Mesenchymal stem cell (in vitro differentiated cells and primary cell): Measurements from ENCODE around the gene TEX10.

Experiments
- DNase-seq: peaks from one replicate; pipeline ENCODE4 v3.0.0-alpha.2; 2013
- H2AFZ ChIP-seq: one replicate; pipeline ENCODE4 v1.6.1; 2013; ENCODE audit warnings: low read depth, mild to moderate bottlenecking, control low read depth, inconsistent platforms, low read length, moderate library complexity
- H2AK5ac ChIP-seq: 2 replicates; pipeline ENCODE4 v1.6.1; 2013; ENCODE audit warnings: low read length, moderate library complexity, mild to moderate bottlenecking, inconsistent platforms; ENCODE audit not compliant: severe bottlenecking
- H2BK120ac ChIP-seq: one replicate; pipeline ENCODE4 v1.6.1; 2013; ENCODE audit warnings: low read depth, mild to moderate bottlenecking, inconsistent platforms, low read length, moderate library complexity
- H2BK12ac ChIP-seq, 2 experiments: one replicate each; pipeline ENCODE4 v1.6.1; 2013; ENCODE audit warnings: inconsistent platforms in 2 of 2, low read length in 2 of 2, mild to moderate bottlenecking in 2 of 2, moderate library complexity in 2 of 2, control low read depth in 1 of 2
- H2BK15ac ChIP-seq: one replicate; pipeline ENCODE4 v1.6.1; 2013; ENCODE audit warnings: mild to moderate bottlenecking, low read depth, inconsistent platforms; ENCODE audit not compliant: poor library complexity, severe bottlenecking
- H2BK5ac ChIP-seq: 2 replicates; pipeline ENCODE4 v1.6.1; 2013; ENCODE audit warnings: low read depth, mild to moderate bottlenecking, low read length, control low read depth, inconsistent platforms; ENCODE audit not compliant: poor library complexity, severe bottlenecking
- H3K14ac ChIP-seq, 2 experiments: one replicate each; pipeline ENCODE4 v1.6.1; 2013; ENCODE audit warnings: inconsistent platforms in 2 of 2, low read length in 2 of 2, control low read depth in 1 of 2, mild to moderate bottlenecking in 1 of 2, moderate library complexity in 1 of 2
- H3K18ac ChIP-seq, 2 experiments: one replicate each; pipeline ENCODE4 v1.6.1; 2013; ENCODE audit warnings: inconsistent platforms in 2 of 2, low read length in 2 of 2, control low read depth in 1 of 2, low read depth in 1 of 2, mild to moderate bottlenecking in 1 of 2
- H3K23ac ChIP-seq, 2 experiments: one replicate each; pipeline ENCODE4 v1.6.1; 2013; ENCODE audit warnings: inconsistent platforms in 2 of 2, low read length in 2 of 2, mild to moderate bottlenecking in 2 of 2, moderate library complexity in 2 of 2, control low read depth in 1 of 2
- H3K27ac ChIP-seq: 2 replicates; pipeline ENCODE4 v1.5.1; 2013; ENCODE audit warnings: mild to moderate bottlenecking, moderate library complexity, low read length, control low read depth, inconsistent platforms; ENCODE audit not compliant: poor library complexity, severe bottlenecking
- H3K27me3 ChIP-seq, 2 experiments: 2 replicates each; pipeline versions ENCODE4 v1.6.1 to v1.7.0; 2013; ENCODE audit warnings: low read length in 2 of 2, mild to moderate bottlenecking in 2 of 2, moderate library complexity in 2 of 2, control low read depth in 1 of 2, inconsistent platforms in 1 of 2; ENCODE audit not compliant: control insufficient read depth in 1 of 2, insufficient read depth in 1 of 2
- H3K36me3 ChIP-seq, 2 experiments: 2 replicates each; pipeline versions ENCODE4 v1.6.1 to v1.7.0; 2013; ENCODE audit warnings: low read length in 2 of 2, control low read depth in 1 of 2, inconsistent platforms in 1 of 2, low read depth in 1 of 2, mild to moderate bottlenecking in 1 of 2; ENCODE audit not compliant: insufficient read depth in 2 of 2, control insufficient read depth in 1 of 2
- H3K4ac ChIP-seq, 2 experiments: one replicate each; pipeline ENCODE4 v1.6.1; 2013; ENCODE audit warnings: inconsistent platforms in 2 of 2, low read length in 2 of 2, mild to moderate bottlenecking in 2 of 2, moderate library complexity in 2 of 2, control low read depth in 1 of 2, low read depth in 1 of 2
- H3K4me1 ChIP-seq: 2 replicates; pipeline ENCODE4 v1.6.1; 2013; ENCODE audit warnings: low read depth, low read length, control low read depth; ENCODE audit not compliant: control insufficient read depth, insufficient read depth
- H3K4me2 ChIP-seq: 2 replicates; pipeline ENCODE4 v1.6.1; 2013; ENCODE audit warnings: low read length, mild to moderate bottlenecking, inconsistent platforms; ENCODE audit not compliant: poor library complexity, severe bottlenecking
- H3K4me3 ChIP-seq, 2 experiments: 2 replicates each; pipeline versions ENCODE4 v1.5.1 to v1.7.0; 2013; ENCODE audit warnings: low read length in 2 of 2, mild to moderate bottlenecking in 2 of 2, control low read depth in 1 of 2, low read depth in 1 of 2; ENCODE audit not compliant: insufficient read depth in 1 of 2
- H3K79me1 ChIP-seq: replicated peaks from 2 replicates; pipeline ENCODE4 v1.6.1; 2013; ENCODE audit warnings: mild to moderate bottlenecking, control low read depth, low read length, inconsistent platforms; ENCODE audit not compliant: poor library complexity, severe bottlenecking
- H3K9ac ChIP-seq: 2 replicates; pipeline ENCODE4 v1.7.0; 2013; ENCODE audit warnings: mild to moderate bottlenecking, low read length, moderate library complexity
- H3K9me3 ChIP-seq: 2 replicates; pipeline ENCODE4 v1.7.0; 2013; ENCODE audit warnings: mild to moderate bottlenecking, low read length; ENCODE audit not compliant: control insufficient read depth
- H4K8ac ChIP-seq: one replicate; pipeline ENCODE4 v1.6.1; 2013; ENCODE audit warnings: inconsistent platforms, mild to moderate bottlenecking, low read length, moderate library complexity
- H4K91ac ChIP-seq: one replicate; pipeline ENCODE4 v1.6.1; 2013; ENCODE audit warnings: mild to moderate bottlenecking, low read length, inconsistent platforms
- WGBS: methylation state at CpG from one replicate; pipeline ENCODE4 v1.1.7; 2013; ENCODE audit warnings: mixed read lengths; 5-methylcytosine and 5-hydroxymethylcytosine counted together

The TEX10 gene

GRCh38 chr9:100292414-100292813, 60.3 kb downstream of the TEX10 start:
- Histone ChIP-seq H3K4me1 (peaks cover 4% of the 10 kb centered on the region), H2BK120ac (no peak overlapping the region), H2BK15ac (no peak overlapping the region), H2AK5ac (no peak overlapping the region), H2BK5ac (no peak overlapping the region), H3K27me3 (no peaks in the 10 kb centered on the region), H4K91ac (no peak overlapping the region), H3K4me2 (no peak overlapping the region), H2AFZ (no peak overlapping the region), H3K9ac (no peak overlapping the region), H3K4me3 (no peak overlapping the region), H3K14ac (no peak overlapping the region), H3K27ac (no peak overlapping the region), H3K18ac (no peak overlapping the region), H3K79me1 (peaks cover 31% of the 10 kb centered on the region), H3K36me3 (peaks cover 33 to 89% of the 10 kb centered on the region in 2 experiments), H2BK12ac (no peak overlapping the region), H3K23ac (no peak overlapping the region), H4K8ac (no peak overlapping the region), H3K4ac (no peak overlapping the region), H3K9me3 (peaks cover 9% of the 10 kb centered on the region)
- DNase-seq = no peak
- WGBS = 98% methylated on average over 11 of the region's 13 CpGs

DNA sequence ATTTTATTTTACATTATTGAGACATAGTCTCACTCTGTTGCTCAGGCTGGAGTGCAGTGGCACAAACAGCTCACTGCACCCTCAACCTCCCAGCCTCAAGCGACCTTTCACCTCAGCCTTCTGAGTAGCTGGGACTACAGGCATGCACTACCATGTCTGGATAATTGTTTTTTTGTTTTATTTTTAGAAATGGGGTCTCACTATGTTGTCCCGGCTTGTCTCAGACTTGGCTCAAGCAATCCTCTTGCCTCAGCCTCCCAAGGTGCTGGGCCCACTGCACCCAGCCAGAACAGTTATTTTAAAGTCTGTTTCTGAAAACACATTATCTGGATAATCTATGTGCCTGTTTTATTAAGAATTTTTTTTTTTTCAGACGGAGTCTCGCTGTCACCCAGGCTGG, 62.0 kb downstream of the TEX10 start:
- no peak overlapping the region for H2BK120ac ChIP-seq
- H3K4me3 ChIP-seq = no peak overlapping the region
- H3K79me1 ChIP-seq = peaks cover 27% of the 10 kb centered on the region
- no peak overlapping the region for H2BK12ac ChIP-seq
- H3K27me3 ChIP-seq = no peaks in the 10 kb centered on the region
- H3K4me2 ChIP-seq = no peak overlapping the region
- H3K9ac ChIP-seq = no peak overlapping the region
- WGBS = 90% methylated on average over 4 of the region's 4 CpGs
- peaks cover 25% of the 10 kb centered on the region for H3K9me3 ChIP-seq
- no peak for DNase-seq
- H2AK5ac ChIP-seq = no peak overlapping the region
- H3K4ac ChIP-seq = no peak overlapping the region
- no peak overlapping the region for H2AFZ ChIP-seq
- peaks cover 31 to 88% of the 10 kb centered on the region in 2 experiments for H3K36me3 ChIP-seq
- peaks cover 4% of the 10 kb centered on the region for H3K4me1 ChIP-seq
- H2BK5ac ChIP-seq = no peak overlapping the region
- no peak overlapping the region for H3K14ac ChIP-seq
- H4K8ac ChIP-seq = no peak overlapping the region
- H4K91ac ChIP-seq = no peak overlapping the region
- no peak overlapping the region for H3K23ac ChIP-seq
- H3K18ac ChIP-seq = no peak overlapping the region
- H2BK15ac ChIP-seq = no peak overlapping the region
- no peak overlapping the region for H3K27ac ChIP-seq

GRCh38 chr9:100287186-100287585, 65.6 kb downstream of the TEX10 start:
- DNase-seq = no peak
- H4K91ac ChIP-seq = no peak overlapping the region
- no peak overlapping the region for H2BK15ac ChIP-seq
- H3K18ac ChIP-seq = no peak overlapping the region
- H2BK5ac ChIP-seq = no peak overlapping the region
- H3K36me3 ChIP-seq = peaks cover 15 to 77% of the 10 kb centered on the region in 2 experiments
- H3K27ac ChIP-seq = no peak overlapping the region
- no peak overlapping the region for H2AFZ ChIP-seq
- H3K9me3 ChIP-seq = peaks cover 42% of the 10 kb centered on the region
- H3K4ac ChIP-seq = no peak overlapping the region
- no peak overlapping the region for H2BK12ac ChIP-seq
- no peak overlapping the region for H3K9ac ChIP-seq
- H2AK5ac ChIP-seq = no peak overlapping the region
- no peak overlapping the region for H3K4me3 ChIP-seq
- no peak overlapping the region for H3K14ac ChIP-seq
- H4K8ac ChIP-seq = no peak overlapping the region
- no peaks in the 10 kb centered on the region for H3K27me3 ChIP-seq
- peaks cover 8% of the 10 kb centered on the region for H3K79me1 ChIP-seq
- no peak overlapping the region for H3K23ac ChIP-seq
- WGBS = 93% methylated on average over 2 of the region's 5 CpGs
- H3K4me1 ChIP-seq = no peaks in the 10 kb centered on the region
- no peak overlapping the region for H2BK120ac ChIP-seq
- H3K4me2 ChIP-seq = no peak overlapping the region

DNA sequence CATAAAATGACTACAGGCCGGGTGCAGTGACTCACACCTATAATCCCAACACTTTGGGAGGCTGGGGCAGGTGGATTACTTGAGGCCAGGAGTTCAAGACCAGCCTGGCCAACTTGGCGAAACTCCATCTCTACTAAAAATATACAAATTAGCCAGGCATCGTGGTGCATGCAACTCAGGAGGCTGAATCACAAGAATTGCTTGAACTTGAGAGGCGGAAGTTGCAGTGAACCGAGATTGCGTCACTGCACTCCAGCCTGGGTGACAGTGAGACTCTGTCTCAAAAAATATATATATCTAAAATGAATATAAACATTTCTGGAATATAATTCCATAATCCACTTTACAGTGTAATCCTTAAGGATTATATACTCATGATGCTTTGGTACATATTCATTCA, 66.5 kb downstream of the TEX10 start:
- Histone ChIP-seq H4K8ac (no peak overlapping the region), H3K4me3 (no peak overlapping the region), H3K27me3 (no peaks in the 10 kb centered on the region), H3K4ac (no peak overlapping the region), H3K18ac (no peak overlapping the region), H2AK5ac (no peak overlapping the region), H3K4me1 (no peaks in the 10 kb centered on the region), H3K36me3 (peaks cover 15 to 68% of the 10 kb centered on the region in 2 experiments), H4K91ac (no peak overlapping the region), H2BK12ac (no peak overlapping the region), H2BK15ac (no peak overlapping the region), H2BK120ac (no peak overlapping the region), H3K4me2 (no peak overlapping the region), H3K14ac (no peak overlapping the region), H3K9ac (no peak overlapping the region), H2AFZ (no peak overlapping the region), H3K79me1 (peaks cover 10% of the 10 kb centered on the region), H3K9me3 (peaks cover 42% of the 10 kb centered on the region), H2BK5ac (no peak overlapping the region), H3K27ac (no peak overlapping the region), H3K23ac (no peak overlapping the region)
- DNase-seq = no peak
- 89% methylated on average over 4 of the region's 6 CpGs for WGBS
